KOPT-K1 (cell line): ENCODE results near the gene PRDX3.

ENCODE experiments used
- H3K27ac ChIP-seq: fragments of 200-600 bp; sonication (generic); 2 replicates; pipeline ENCODE4 v1.5.1; 2016; ENCODE audit warnings: antibody characterized with exemption, mild to moderate bottlenecking, low read depth, low read length; ENCODE audit not compliant: poor library complexity, severe bottlenecking
- H3K36me3 ChIP-seq: fragments of 200-600 bp; sonication (generic); 2 replicates; pipeline ENCODE4 v1.5.1; 2017; ENCODE audit warnings: antibody characterized with exemption, mild to moderate bottlenecking, low read length, moderate library complexity; ENCODE audit not compliant: insufficient read depth
- H3K9me3 ChIP-seq: fragments of 200-600 bp; sonication (generic); 2 replicates; pipeline ENCODE4 v1.5.1; 2017; ENCODE audit warnings: antibody characterized with exemption, low read length, mild to moderate bottlenecking; ENCODE audit not compliant: insufficient read depth, poor library complexity, severe bottlenecking

The PRDX3 gene

GRCh38 chr10:119132521-119133345 is 45.9 kb downstream of the PRDX3 start:
- Histone ChIP-seq H3K9me3 (no peaks in the 10 kb centered on the region), H3K36me3 (peaks cover 73% of the 10 kb centered on the region), H3K27ac (peak overlapping the region; percentile 100)

GRCh38 chr10:119131512-119132240 is 46.9 kb downstream of the PRDX3 start:
- H3K36me3 ChIP-seq, result peaks cover 83% of the 10 kb centered on the region
- peak overlapping the region; percentile 100 for H3K27ac ChIP-seq

GRCh38 chr10:119129721-119130120 is 48.9 kb downstream of the PRDX3 start:
- peaks cover 88% of the 10 kb centered on the region for H3K36me3 ChIP-seq
- no peaks in the 10 kb centered on the region for H3K9me3 ChIP-seq
- peak overlapping the region; percentile 100 for H3K27ac ChIP-seq

More at GRCh38 chr10:119131512-119132240, 46.9 kb downstream of the PRDX3 start:
- no peaks in the 10 kb centered on the region for H3K9me3 ChIP-seq

DNA sequence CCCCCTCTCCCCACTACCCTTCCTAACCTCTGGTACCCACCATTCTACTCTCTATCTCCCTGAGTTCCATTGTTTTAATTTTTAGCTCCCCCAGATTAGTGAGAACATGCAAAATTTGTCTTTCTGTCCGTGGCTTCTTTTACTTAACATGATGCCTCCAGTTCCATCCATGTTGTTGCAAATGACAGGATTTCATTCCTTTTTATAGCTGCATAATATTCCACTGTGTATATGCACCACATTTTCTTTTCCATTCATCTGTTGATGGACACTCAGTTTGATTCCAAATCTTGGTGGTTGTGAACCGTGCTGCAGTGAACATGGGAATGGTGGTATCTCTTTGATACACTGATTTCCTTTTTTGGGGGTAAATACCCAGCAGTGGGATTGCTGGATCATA is 52.7 kb downstream of the PRDX3 start:
- peak overlapping the region; percentile 29 for H3K27ac ChIP-seq
- no peaks in the 10 kb centered on the region for H3K9me3 ChIP-seq
- H3K36me3 ChIP-seq, result peaks cover 100% of the 10 kb centered on the region

GRCh38 chr10:119120875-119121274 is 57.7 kb downstream of the PRDX3 start:
- peak overlapping the region; percentile 46 for H3K27ac ChIP-seq
- H3K9me3 ChIP-seq, result no peaks in the 10 kb centered on the region
- peaks cover 100% of the 10 kb centered on the region for H3K36me3 ChIP-seq

DNA sequence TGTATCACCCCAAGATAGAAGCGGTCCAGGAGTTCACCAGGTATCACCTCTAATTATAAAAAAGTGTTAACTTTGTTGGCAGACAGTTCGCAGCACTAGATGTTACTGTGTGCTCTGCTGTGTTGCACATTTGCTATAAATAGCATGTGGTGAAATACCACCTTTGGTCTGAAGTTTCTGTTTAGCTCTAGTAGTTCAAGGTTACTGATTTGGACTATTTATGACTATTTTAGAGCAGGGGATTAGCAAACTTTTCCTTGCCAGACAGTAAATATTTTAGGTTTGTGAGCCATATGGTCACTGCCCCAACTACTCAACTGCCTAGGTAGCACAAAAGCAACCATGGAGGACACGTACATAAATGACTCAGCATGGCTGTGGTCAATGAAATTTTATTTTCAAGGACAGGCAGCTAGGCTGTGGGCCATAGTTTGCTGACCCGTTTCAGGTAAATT is 58.2 kb downstream of the PRDX3 start:
- peak overlapping the region; percentile 46 for H3K27ac ChIP-seq
- peaks cover 100% of the 10 kb centered on the region for H3K36me3 ChIP-seq
- H3K9me3 ChIP-seq, result no peaks in the 10 kb centered on the region

- H3K27ac ChIP-seq, result peak overlapping the region; percentile 46
- H3K36me3 ChIP-seq, result peaks cover 100% of the 10 kb centered on the region
- H3K9me3 ChIP-seq, result no peaks in the 10 kb centered on the region
Measured at GRCh38 chr10:119119400-119119799, 59.2 kb downstream of the PRDX3 start.

DNA sequence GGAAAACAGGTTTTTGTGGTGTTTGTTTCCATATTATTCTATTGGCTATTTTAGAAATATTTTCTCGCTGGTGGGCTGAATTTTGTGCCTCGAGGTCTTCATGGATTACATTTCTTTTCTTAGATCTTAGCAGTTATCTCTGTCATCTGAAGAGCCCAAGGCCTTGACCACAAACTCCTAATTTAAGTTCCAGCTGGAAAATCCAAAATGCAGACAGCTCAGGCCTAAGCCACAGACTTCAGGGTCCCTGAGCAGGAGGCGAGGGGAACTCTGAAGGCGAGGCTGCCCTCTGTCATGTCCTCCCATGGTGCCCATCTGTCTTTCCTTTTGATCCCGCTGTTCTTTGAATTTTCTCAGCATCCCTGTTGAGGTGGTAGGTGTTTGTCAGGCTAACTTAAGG is 60.4 kb downstream of the PRDX3 start:
- Histone ChIP-seq H3K9me3 (no peaks in the 10 kb centered on the region), H3K27ac (peak overlapping the region; percentile 15), H3K36me3 (peaks cover 100% of the 10 kb centered on the region)
